Measurements from ENCODE around the gene TRPM2. TPM values are rescaled to one million over a fixed set of nuclear protein-coding genes. Genes with fewer than 3 reads are reported as not detected.

TRPM2 gene
- total and polyA plus RNA-seq, 2 of the 8 experiments (the other 6 are each of a cell fraction or from before 2014, with no cell fraction given) = 0.27 to 0.28 TPM

DNA sequence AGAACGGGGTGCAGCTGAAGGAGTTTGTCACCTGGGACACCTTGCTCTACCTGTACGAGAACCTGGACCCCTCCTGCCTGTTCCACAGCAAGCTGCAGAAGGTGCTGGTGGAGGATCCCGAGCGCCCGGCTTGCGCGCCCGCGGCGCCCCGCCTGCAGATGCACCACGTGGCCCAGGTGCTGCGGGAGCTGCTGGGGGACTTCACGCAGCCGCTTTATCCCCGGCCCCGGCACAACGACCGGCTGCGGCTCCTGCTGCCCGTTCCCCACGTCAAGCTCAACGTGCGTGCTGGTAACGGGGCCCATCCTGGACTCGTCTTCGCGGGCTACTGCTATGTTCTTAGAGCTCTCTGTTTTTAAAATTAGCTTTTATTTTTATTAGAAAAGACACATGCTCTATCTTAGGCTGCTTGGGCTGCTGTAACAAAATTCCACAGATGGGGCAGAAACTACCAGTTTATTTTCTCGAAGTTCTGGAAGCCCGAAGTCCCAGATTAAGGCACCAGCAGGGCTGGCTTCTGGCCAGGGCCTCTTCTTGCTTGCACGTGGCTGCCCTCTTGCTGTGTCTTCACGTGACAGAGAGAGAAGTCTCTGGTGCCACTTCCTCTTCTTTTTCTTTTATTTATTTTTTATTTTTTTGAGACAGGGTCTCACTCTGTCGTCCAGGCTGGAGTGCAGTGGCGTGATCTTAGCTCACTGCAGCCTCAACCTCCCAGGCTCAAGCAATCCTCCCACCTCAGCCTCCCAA, 38.1 kb downstream of the TRPM2 start (continued):
- TF ChIP-seq ZNF274 (IDR thresholded peaks at IDR 0.05; ENCODE audit: borderline replicate concordance, extremely low read depth, low read length) (no peak), RNF2 (IDR thresholded peaks at IDR 0.05; ENCODE audit: borderline replicate concordance, low read depth, low read length, missing control alignments, poor library complexity, severe bottlenecking) (no peak), TCF12 (IDR thresholded peaks at IDR 0.05; ENCODE audit: low read depth, low read length) (no peak), SIN3A (conservative IDR thresholded peaks at IDR 0.05 in 1 of 2, IDR thresholded peaks at IDR 0.05 in 1 of 2; ENCODE audit: low read depth in 1 of 2, low read length in 2 of 2) (no peak), BACH1 (IDR thresholded peaks at IDR 0.05; ENCODE audit: low read length) (no peak), RAD21 (IDR thresholded peaks at IDR 0.05 in 1 of 2, conservative IDR thresholded peaks at IDR 0.05 in 1 of 2; ENCODE audit: low read depth in 2 of 2, low read length in 2 of 2) (no peak), EP300 (IDR thresholded peaks at IDR 0.05; ENCODE audit: borderline replicate concordance in 1 of 2, low read depth in 2 of 2, low read length in 2 of 2) (no peak), BCL11A (IDR thresholded peaks at IDR 0.05; ENCODE audit: low read depth in 2 of 2, low read length in 2 of 2) (no peak)

All from H1 (cell line).